K562 (cell line): ENCODE data around the gene CEMP1. TPM values are rescaled to one million over a fixed set of nuclear protein-coding genes. Genes with fewer than 3 reads are reported as not detected.

Experiments used
- AFF1 ChIP-seq, 2 experiments: fragments of 450-650 bp; IDR thresholded peaks; 2 replicates each; pipeline ENCODE4 v1.6.1; 2018; ENCODE audit warnings: mild to moderate bottlenecking in 2 of 2, low read depth in 1 of 2; ENCODE audit not compliant: partially characterized antibody in 2 of 2
- ARHGAP35 ChIP-seq: fragments of 450-650 bp; IDR thresholded peaks from 2 replicates; pipeline ENCODE4 v1.6.1; 2018; ENCODE audit not compliant: partially characterized antibody
- HCFC1 ChIP-seq: IDR thresholded peaks from 2 replicates; pipeline ENCODE4 v1.6.1; 2012; ENCODE audit warnings: low read depth, low read length, improper control_type of control experiment
- HMGXB4 ChIP-seq: sonication (generic); formaldehyde crosslinking; IDR thresholded peaks from 2 replicates; pipeline ENCODE4 v1.8.1; 2023; ENCODE audit warnings: mild to moderate bottlenecking, missing genetic modification reagents
- MLLT1 ChIP-seq, 2 experiments: fragments of 450-650 bp; IDR thresholded peaks; 2 replicates each; pipeline ENCODE4 v1.6.1; 2016
- NR1H2 ChIP-seq: sonication (generic); formaldehyde crosslinking; IDR thresholded peaks from 2 replicates; pipeline ENCODE4 v1.4.0; 2020; ENCODE audit warnings: mild to moderate bottlenecking, missing genetic modification reagents
- RB1 ChIP-seq: fragments of 450-650 bp; IDR thresholded peaks from 2 replicates; pipeline ENCODE4 v1.6.1; 2017; ENCODE audit warnings: low read depth, mild to moderate bottlenecking
- RBBP5 ChIP-seq: fragments of 200-600 bp; sonication (generic); IDR thresholded peaks from 2 replicates; pipeline ENCODE4 v1.6.1; 2012; ENCODE audit warnings: borderline replicate concordance, mild to moderate bottlenecking, low read length, control low read depth, inconsistent platforms; ENCODE audit not compliant: insufficient read depth, poor library complexity, severe bottlenecking
- STAT5B ChIP-seq: fragments of 250-450 bp; sonication (Bioruptor Pico); IDR thresholded peaks from 2 replicates; pipeline ENCODE4 v1.8.0; 2021; ENCODE audit warnings: mild to moderate bottlenecking, inconsistent platforms
- TAL1 ChIP-seq: fragments of 450-650 bp; IDR thresholded peaks from 2 replicates; pipeline ENCODE4 v1.6.1; 2016; ENCODE audit warnings: mild to moderate bottlenecking
- ZNF431 ChIP-seq: sonication (generic); formaldehyde crosslinking; IDR thresholded peaks from 2 replicates; pipeline ENCODE4 v1.8.0; 2022; ENCODE audit warnings: mild to moderate bottlenecking, missing genetic modification reagents
- polyA plus RNA-seq, 8 experiments: library from polyadenylated mRNA; depleted of rRNA in 4 of 8; stranded (reverse) in 5 of 8; unstranded in 3 of 8; fragments of >200 nt; fragmentation: Nextera tagmentation in 2 of 8; fragmentation: Illumina TruSeq in 1 of 8; extraction: Ambion mirVana in 2 of 8; extraction: Trizol in 1 of 8; gene quantifications; 2 replicates each; pipeline versions ENCODE4 v1.2.1 to v1.2.3, GENCODE V29; 2011 to 2014; ENCODE audit warnings: inconsistent platforms in 1 of 8, missing spikeins in 1 of 8
- total RNA-seq, 7 experiments: library from RNA; depleted of rRNA in 6 of 7; stranded (reverse); fragments of >200 nt in 6 of 7; fragmentation: Illumina TruSeq in 2 of 7; extraction: Trizol in 2 of 7; gene quantifications; 2 replicates each; pipeline versions ENCODE4 v1.2.1 to v1.2.3, GENCODE V29; 2011 to 2021; ENCODE audit warnings: low replicate concordance in 1 of 7
- TF ChIP-seq, protein P1 (sequence below): IDR thresholded peaks from 3 replicates; pipeline ENCODE4 v1.6.1; 2011; ENCODE audit warnings: borderline replicate concordance, mild to moderate bottlenecking; ENCODE audit not compliant: insufficient read length, insufficient read depth
- TF ChIP-seq, protein P2 (sequence below): fragments of 450-650 bp; IDR thresholded peaks from 2 replicates; pipeline ENCODE4 v1.6.1; 2016; ENCODE audit warnings: antibody characterized with exemption

Gene CEMP1
- total and polyA plus RNA-seq, 9 of the 15 experiments (the other 6 are each of a cell fraction or from before 2014, with no cell fraction given), result 0.05 to 0.45 TPM; not detected in 7

DNA sequence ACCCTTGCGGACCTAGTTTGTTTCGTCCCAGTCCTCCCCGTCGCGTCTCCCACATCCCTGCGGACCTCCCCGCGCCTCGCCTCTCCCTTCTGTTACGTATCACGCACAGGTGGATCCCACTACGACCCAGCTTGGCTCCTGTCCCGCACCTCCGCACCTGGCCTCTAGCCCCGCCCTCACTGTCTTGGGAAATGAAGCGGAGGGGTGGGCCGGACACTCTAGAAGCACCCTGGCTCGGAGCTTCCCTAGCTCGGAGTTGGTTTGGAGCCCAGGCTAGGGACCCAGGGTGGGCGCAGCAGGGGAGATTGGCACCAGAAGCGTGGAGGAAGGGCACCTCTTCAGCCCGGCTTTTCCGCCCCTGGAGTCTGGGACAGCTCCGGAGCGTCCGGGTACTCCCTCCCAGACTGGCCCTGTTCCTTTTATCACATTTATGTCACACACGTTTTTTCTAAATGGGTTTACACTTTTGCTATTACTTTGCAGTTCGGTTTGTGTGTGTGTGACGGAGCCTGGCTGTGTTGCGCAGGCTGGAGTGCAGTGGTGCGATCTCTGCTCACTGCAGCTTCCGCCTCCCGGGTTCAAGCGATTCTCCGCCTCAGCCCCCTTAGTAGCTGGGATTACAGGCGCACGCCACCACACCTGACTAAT is 1.4 kb upstream of the CEMP1 start (continued):
- no peak for TF ChIP-seq AFF1 (IDR thresholded peaks at IDR 0.05; ENCODE audit: low read depth in 1 of 2, partially characterized antibody in 2 of 2)
- TF ChIP-seq ZNF431 (CRISPR knock-in tag), result no peak
- TF ChIP-seq NR1H2 (CRISPR knock-in tag), result no peak
- TF ChIP-seq MLLT1 (IDR thresholded peaks at IDR 0.05), result no peak
- TF ChIP-seq RBBP5, result no peak
- no peak for TF ChIP-seq ARHGAP35
- peak; percentile 37; the same call in 1 of the 2 replicates for TF ChIP-seq RB1
- TF ChIP-seq, protein P1, sequence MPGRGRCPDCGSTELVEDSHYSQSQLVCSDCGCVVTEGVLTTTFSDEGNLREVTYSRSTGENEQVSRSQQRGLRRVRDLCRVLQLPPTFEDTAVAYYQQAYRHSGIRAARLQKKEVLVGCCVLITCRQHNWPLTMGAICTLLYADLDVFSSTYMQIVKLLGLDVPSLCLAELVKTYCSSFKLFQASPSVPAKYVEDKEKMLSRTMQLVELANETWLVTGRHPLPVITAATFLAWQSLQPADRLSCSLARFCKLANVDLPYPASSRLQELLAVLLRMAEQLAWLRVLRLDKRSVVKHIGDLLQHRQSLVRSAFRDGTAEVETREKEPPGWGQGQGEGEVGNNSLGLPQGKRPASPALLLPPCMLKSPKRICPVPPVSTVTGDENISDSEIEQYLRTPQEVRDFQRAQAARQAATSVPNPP, result no peak
- no peak for TF ChIP-seq STAT5B (CRISPR knock-in tag)
- TF ChIP-seq HMGXB4 (CRISPR knock-in tag), result no peak
- TF ChIP-seq HCFC1, result no peak
- TF ChIP-seq TAL1, result no peak
- TF ChIP-seq, protein P2, sequence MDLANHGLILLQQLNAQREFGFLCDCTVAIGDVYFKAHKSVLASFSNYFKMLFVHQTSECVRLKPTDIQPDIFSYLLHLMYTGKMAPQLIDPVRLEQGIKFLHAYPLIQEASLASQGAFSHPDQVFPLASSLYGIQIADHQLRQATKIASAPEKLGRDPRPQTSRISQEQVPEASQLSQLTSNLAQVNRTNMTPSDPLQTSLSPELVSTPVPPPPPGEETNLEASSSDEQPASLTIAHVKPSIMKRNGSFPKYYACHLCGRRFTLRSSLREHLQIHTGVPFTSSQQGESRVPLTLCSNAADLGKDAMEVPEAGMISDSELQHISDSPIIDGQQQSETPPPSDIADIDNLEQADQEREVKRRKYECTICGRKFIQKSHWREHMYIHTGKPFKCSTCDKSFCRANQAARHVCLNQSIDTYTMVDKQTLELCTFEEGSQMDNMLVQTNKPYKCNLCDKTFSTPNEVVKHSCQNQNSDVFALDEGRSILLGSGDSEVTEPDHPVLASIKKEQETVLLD, result 0 out of 2 replicates have a peak, but pooled peaks have one; percentile 13
